Cardiac muscle cell (in vitro differentiated cells and primary cell): ENCODE results near the gene ADCY10. TPM values are rescaled to one million over a fixed set of nuclear protein-coding genes. Genes with fewer than 3 reads are reported as not detected.

Experiments
- DNase-seq, 2 donors: peaks; one replicate each; pipeline versions ENCODE4 v3.0.0 to v3.0.0-alpha.2; 2010 to 2017; ENCODE audit warnings: low read depth in 1 of 2, low spot score in 1 of 2
- H3K27ac ChIP-seq: fragments of 200-600 bp; sonication (generic); 2 replicates; pipeline ENCODE4 v1.5.1; 2016
- H3K27me3 ChIP-seq: fragments of 200-600 bp; sonication (generic); 2 replicates; pipeline ENCODE4 v1.6.0; 2016; ENCODE audit warnings: control low read depth
- H3K36me3 ChIP-seq: fragments of 200-600 bp; sonication (generic); 2 replicates; pipeline ENCODE4 v1.5.1; 2016; ENCODE audit warnings: control low read depth
- H3K4me1 ChIP-seq: fragments of 200-600 bp; sonication (generic); 2 replicates; pipeline ENCODE4 v1.8.1; 2017; ENCODE audit warnings: low read depth, mild to moderate bottlenecking, mixed run types
- H3K4me3 ChIP-seq: fragments of 200-600 bp; sonication (generic); 2 replicates; pipeline ENCODE4 v1.5.1; 2016; ENCODE audit warnings: mild to moderate bottlenecking
- H3K9me3 ChIP-seq: fragments of 200-600 bp; sonication (generic); 2 replicates; pipeline ENCODE4 v1.5.1; 2017; ENCODE audit warnings: low read depth, mild to moderate bottlenecking, control low read depth
- polyA plus RNA-seq: library from polyadenylated mRNA; unstranded; fragments of >200 nt; fragmentation: Nextera tagmentation; extraction: Ambion mirVana; gene quantifications from 2 replicates; pipeline ENCODE4 v1.2.1, GENCODE V29; 2016
- total RNA-seq: library from RNA; depleted of rRNA; stranded (reverse); fragments of >200 nt; gene quantifications from 2 replicates; pipeline ENCODE4 v1.2.3, GENCODE V29; 2016
- TF ChIP-seq, protein P1 (sequence below): IDR thresholded peaks from 2 replicates; pipeline ENCODE4 v1.5.1; 2012; ENCODE audit warnings: low read depth, mild to moderate bottlenecking, low read length

The ADCY10 gene
- total and polyA plus RNA-seq, 2 experiments from 2014 or later, result 0.69 to 0.82 TPM

DNA sequence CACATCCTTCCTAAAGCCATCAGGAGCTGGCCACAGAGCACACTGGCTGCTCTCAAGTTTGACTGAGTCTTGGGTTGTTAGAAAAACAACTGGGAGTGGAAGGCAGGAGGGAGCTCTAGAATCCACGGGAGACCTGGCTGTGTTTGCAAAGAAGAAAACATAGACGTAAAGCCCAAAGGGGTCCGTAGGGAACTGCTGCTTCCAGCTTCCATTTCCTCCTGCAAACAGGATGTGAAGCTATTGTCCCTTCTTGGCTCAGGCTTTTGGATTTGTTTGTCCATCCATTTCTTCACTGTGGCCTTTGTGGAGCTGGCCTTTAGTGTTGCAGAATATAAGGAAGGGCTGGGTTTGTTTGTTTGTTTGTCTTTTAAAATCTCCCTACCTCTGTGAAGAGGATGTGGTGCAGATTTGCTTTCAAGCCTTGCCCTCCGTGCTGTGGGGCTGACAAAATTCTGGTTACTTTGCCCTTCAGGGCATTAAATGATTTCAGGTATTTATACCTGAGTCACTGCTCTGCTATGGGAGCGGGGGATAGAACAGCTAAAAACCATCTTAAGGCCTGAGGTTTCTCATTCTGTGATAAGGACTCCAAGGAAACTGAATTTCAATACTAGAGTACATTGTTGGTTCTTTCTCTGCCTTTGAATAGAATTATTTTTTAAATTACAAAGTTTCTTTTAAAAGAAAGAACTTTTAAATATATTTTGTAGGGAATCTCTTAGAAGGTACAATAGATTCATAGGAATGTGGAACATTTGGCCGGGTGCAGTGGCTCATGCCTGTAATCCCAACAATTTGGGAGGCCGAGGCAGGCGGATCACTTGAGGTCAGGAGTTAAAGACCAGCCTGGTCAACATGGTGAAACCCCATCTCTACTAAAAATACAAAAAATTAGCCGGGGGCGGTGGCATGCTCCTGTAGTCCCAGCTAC, 117.9 kb downstream of the ADCY10 start:
- H3K9me3 ChIP-seq, result no peaks in the 10 kb centered on the region
- H3K4me1 ChIP-seq, result peaks cover 17% of the 10 kb centered on the region
- no peaks in the 10 kb centered on the region for H3K27me3 ChIP-seq
- peak overlapping the region; percentile 82 for H3K27ac ChIP-seq
- peak in 1 of 2 donors; percentile 71 for DNase-seq
- TF ChIP-seq, protein P1, sequence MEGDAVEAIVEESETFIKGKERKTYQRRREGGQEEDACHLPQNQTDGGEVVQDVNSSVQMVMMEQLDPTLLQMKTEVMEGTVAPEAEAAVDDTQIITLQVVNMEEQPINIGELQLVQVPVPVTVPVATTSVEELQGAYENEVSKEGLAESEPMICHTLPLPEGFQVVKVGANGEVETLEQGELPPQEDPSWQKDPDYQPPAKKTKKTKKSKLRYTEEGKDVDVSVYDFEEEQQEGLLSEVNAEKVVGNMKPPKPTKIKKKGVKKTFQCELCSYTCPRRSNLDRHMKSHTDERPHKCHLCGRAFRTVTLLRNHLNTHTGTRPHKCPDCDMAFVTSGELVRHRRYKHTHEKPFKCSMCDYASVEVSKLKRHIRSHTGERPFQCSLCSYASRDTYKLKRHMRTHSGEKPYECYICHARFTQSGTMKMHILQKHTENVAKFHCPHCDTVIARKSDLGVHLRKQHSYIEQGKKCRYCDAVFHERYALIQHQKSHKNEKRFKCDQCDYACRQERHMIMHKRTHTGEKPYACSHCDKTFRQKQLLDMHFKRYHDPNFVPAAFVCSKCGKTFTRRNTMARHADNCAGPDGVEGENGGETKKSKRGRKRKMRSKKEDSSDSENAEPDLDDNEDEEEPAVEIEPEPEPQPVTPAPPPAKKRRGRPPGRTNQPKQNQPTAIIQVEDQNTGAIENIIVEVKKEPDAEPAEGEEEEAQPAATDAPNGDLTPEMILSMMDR, result no peak
- H3K36me3 ChIP-seq, result no peaks in the 10 kb centered on the region
- H3K4me3 ChIP-seq, result no peak overlapping the region

DNA sequence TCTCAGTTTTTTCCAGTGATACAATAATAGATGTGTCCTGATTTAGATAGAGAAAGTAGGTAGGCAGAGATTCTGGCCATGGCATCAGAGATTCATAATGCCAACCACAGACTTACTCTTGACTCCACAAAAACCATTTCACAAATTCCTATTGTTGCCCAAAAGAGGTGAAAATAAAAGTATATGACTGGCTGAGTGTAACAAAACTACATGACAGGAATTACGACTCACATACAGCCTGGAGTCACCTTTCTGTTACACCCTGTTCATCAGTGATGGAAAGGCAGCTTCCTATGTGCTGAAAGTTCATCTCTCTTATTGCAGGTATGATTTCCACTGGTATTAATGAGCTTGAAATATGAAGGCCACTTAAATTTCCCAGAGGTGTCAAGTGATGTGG, 119.9 kb downstream of the ADCY10 start:
- DNase-seq, result no peak
- H3K27me3 ChIP-seq, result no peaks in the 10 kb centered on the region
- H3K36me3 ChIP-seq, result peaks cover 6% of the 10 kb centered on the region
- peaks cover 7% of the 10 kb centered on the region for H3K4me1 ChIP-seq
- H3K4me3 ChIP-seq, result no peak overlapping the region
- no peaks in the 10 kb centered on the region for H3K9me3 ChIP-seq
- TF ChIP-seq, protein P1, result no peak
- no peak overlapping the region for H3K27ac ChIP-seq

DNA sequence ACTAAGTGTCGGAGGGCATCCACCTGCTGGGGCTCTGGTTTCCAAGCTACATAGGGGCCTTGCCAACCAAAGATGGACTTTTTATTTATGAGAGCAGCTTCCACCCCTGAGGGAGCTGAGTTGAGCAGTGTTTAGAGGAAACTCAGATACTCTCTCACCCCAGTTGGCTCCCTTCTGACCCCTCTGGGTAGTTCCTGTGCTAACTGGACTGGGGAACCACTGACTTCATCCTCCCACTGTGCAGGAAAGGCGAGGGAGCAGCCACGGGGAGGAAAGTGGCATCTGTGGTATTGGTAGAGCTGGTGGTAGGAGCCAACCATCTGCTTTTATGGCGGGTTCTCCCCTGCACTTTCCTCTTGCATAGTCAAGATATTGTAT, 121.8 kb downstream of the ADCY10 start:
- Histone ChIP-seq H3K9me3 (no peaks in the 10 kb centered on the region), H3K4me3 (no peak overlapping the region), H3K27me3 (no peaks in the 10 kb centered on the region), H3K27ac (no peak overlapping the region), H3K36me3 (peaks cover 6% of the 10 kb centered on the region), H3K4me1 (peaks cover 4% of the 10 kb centered on the region)
- DNase-seq, result no peak
- TF ChIP-seq, protein P1, result no peak

DNA sequence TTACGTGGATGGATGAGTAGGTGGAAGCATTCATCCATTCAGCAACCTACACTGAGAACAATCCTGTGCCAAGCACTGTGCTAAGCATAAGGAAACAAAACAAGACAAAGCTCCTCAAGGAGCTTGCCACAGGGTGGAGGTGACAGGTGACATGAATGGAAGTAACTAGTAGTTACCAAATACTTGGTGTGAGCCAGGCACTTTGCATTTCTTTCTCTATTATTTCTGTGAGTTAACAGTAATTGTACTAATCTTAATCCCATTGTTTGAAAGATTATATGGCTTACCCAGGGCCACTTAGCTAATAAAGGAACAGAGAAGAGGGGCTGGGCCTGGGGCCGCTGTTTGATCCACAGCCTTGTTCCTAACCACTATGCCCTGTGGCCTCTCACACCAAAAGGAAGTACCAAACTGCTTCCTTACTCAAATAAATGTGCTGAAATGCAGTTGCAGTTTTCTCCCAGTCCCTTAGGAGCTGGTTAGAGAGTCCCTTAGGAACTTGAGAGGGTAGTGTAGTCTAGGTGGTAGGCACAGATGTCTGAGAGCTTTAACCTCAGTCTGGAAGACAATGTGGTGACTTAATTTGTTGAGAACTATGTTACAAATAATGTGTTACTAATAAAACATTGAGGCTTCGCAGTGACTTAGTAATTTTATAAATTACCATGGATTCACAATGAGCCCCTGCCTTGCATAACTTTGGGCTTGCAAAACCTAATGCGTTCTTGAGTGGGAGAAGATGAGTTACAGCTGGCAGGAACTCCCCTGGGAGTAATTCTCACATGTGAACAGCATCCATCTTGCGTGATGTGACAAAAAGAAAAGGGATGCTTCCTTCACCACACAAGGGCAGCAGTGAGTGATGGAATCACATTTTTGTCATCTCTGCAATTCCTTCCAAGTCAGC, 122.4 kb downstream of the ADCY10 start:
- TF ChIP-seq, protein P1, result no peak

DNA sequence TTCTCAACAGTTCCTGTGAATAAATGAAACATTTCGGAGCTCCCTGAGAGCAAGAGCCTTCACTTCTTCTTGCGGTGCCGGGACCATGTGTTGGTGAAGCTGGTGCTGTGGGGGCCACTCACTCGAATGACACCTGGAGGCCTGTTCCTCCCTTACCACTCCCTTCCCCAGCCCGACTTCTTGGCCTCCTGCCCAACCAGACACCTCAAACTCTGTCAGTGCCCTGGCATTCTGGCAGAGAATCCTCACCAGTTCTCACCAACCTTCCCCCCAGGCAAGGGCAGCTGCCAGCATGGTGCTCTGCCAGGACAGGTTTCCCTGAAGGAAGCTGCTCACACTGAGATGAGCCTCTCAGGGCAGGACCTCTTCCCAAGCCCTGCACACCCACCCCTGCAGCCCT, 123.8 kb downstream of the ADCY10 start:
- DNase-seq, result no peak
- H3K27ac ChIP-seq, result peak overlapping the region; percentile 32

More for the DNA sequence above, 122.4 kb downstream of the ADCY10 start:
- Histone ChIP-seq H3K36me3 (peaks cover 6% of the 10 kb centered on the region), H3K4me1 (no peaks in the 10 kb centered on the region), H3K27ac (peak overlapping the region; percentile 16), H3K9me3 (no peaks in the 10 kb centered on the region), H3K4me3 (no peak overlapping the region), H3K27me3 (no peaks in the 10 kb centered on the region)
- peak in 1 of 2 donors; percentile 91 for DNase-seq

More for the DNA sequence above, 123.8 kb downstream of the ADCY10 start:
- Histone ChIP-seq H3K36me3 (peaks cover 6% of the 10 kb centered on the region), H3K4me3 (no peak overlapping the region), H3K27me3 (no peaks in the 10 kb centered on the region), H3K9me3 (no peaks in the 10 kb centered on the region), H3K4me1 (no peaks in the 10 kb centered on the region)
- TF ChIP-seq, protein P1, result no peak
